NCI-H2196 treated with DMSO at 0.1 percent for 48 hours (cell line): Measurements from ENCODE around the gene OPN1MW3.
"Not testable (repeated sequence)": the region's sequence is repeated elsewhere in the genome, so short reads cannot be mapped to it uniquely, and the experiment has no call there.

Experiments used
- DNase-seq: peaks from one replicate; lab custom pipeline; 2025; ENCODE audit not compliant: unreplicated experiment; lab: John Stamatoyannopoulos, UW

Gene OPN1MW3

DNA sequence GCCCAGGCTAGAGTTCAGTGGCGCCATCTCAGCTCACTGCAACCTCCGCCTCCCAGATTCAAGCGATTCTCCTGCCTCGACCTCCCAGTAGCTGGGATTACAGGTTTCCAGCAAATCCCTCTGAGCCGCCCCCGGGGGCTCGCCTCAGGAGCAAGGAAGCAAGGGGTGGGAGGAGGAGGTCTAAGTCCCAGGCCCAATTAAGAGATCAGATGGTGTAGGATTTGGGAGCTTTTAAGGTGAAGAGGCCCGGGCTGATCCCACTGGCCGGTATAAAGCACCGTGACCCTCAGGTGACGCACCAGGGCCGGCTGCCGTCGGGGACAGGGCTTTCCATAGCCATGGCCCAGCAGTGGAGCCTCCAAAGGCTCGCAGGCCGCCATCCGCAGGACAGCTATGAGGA lies at the start of gene OPN1MW3:
TSS of gene OPN1MW3 (plus strand) at position 301 of the 400 bp plus-strand sequence. CDS start at position 339, 38 bp downstream.
- not testable (repeated sequence) for DNase-seq

DNA sequence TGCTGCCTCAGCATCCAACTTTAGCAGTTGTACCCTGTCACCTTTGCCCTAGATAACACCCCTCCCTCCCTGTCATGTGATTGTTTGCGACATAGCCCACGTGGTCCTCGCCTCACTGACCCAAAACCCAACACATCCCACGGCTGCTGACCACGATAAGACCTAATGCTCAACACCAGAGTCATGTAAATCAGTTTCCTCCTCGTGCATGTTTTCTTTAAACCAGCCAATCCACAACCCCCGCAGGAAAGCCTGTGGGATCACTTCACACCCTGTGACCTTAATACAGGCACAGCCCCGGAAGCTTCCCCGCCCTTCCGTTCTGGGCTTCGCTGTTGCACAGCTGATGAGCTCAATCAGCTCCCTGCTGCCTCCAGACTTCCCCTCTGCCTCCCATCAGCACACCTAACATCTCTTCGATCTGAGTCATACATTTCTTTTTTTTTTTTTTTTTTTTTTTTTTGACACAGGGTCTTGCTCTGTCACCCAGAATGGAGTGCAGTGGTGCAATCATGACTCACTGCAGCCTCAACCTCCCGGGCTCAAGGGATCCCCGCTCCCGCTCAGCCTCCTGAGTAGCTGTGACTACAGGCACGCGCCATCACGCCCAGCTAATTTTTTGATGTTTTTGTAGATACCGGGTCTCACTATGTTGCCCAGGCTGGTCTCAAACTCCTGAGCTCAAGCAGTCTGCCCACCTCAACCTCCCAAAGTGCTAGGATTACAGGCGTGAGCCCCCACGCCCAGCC lies 47.5 kb upstream of the OPN1MW3 start:
- DNase-seq: not testable (repeated sequence)

DNA sequence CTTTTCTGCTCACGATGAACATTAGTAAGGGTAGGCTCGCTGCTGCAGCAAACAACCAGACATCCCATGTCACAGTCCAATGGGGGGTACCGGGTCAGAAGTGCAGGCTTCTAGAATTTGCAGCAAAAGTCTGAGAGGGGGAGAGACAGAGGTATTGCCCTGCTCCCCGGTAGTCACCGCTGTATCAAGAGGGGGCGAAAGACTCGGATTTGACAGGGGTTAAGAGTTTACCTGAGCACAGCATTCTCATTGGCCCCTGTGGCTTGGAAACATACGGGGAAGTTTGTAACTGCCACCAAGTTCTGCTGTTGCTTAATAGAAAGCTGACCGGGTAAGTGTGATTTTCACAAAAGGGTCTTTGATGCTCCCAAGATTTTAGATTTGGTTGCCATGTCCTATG lies 46.3 kb upstream of the OPN1MW3 start:
- DNase-seq: not testable (repeated sequence)

DNA sequence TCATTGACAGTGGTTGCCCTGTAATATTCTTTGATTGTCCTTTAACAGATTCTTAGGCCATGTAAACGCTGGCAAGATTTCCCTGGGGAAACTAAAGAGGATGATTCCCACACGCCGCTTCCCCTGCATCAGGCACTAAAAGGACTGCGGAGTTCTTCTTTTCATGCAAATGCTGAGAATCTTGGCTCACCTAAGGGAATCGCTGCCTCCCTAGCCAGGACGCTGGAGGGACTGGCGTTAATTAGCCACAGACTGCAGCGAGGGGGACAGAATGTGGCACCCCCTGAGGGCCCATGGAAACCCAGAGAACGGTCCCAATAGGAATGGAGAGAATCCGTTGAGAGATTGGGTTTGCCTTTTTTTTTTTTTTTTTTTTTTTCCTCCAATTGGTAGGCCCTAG lies 45.9 kb upstream of the OPN1MW3 start:
- DNase-seq: not testable (repeated sequence)

DNA sequence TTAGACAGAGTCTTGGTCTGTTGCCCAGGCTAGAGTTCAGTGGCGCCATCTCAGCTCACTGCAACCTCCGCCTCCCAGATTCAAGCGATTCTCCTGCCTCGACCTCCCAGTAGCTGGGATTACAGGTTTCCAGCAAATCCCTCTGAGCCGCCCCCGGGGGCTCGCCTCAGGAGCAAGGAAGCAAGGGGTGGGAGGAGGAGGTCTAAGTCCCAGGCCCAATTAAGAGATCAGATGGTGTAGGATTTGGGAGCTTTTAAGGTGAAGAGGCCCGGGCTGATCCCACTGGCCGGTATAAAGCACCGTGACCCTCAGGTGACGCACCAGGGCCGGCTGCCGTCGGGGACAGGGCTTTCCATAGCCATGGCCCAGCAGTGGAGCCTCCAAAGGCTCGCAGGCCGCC lies 37.9 kb upstream of the OPN1MW3 start, which contains the start of gene OPN1MW2:
TSS of gene OPN1MW2 (plus strand) at position 301 of the 400 bp plus-strand sequence. CDS start at position 361, 60 bp downstream.
- not testable (repeated sequence) for DNase-seq

DNA sequence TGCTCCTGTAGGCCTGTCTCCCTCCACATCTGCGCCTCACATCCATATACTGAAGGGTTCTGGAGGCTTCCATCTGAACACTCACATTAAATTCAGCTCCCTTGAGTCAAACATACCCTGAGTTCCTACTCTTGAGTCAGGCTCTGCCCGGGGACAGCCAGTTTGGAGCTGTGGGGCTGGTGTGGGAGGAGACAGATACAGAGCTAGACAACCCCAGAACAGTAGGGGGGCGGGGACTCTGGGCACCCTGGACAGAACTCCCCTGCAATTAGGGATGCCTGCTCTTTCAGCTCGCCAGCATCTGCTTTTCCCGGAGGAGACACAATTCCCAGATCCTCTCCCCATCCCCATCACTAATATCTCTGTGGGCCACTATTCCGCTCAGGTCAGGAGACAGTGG lies 32.1 kb upstream of the OPN1MW3 start:
- DNase-seq: not testable (repeated sequence)

DNA sequence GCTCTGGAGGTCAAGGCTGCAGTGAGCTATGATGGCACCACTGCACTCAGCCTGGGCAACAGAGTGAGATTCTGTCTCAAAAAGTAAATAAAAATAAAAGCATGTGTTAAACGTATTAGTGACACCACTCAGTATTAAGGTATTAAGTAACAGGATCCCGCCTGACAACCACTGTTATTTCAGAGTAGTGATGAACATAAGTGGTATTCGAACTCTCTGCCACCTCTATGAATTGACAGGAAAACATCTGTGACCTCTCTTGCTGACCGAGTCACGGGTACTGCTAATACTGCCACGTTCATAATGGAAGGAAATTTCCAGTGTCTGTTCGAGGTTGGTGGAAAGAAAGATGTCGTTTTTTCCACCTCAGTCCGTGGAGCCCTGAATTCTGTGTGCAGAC lies 30.7 kb upstream of the OPN1MW3 start:
- not testable (repeated sequence) for DNase-seq

DNA sequence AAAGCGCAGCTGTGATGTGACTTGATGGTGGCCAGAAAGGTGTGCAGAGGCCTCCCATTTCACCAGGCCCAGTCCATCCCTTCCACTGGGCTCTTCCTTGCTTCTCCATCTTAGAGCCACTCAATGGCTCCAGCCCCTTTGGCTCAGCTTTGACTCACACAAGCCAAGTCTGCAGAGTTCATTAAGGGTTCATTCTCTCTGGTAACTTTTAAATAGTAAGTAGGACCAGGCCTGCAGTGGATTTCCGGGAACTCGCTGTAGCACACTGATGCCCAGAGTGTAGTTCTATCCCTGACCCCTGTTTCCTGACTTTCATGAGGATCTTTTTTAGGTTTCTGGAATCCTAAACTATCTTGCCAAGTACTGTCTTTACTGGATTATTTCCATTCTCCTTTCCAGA lies 25.9 kb upstream of the OPN1MW3 start:
- DNase-seq: not testable (repeated sequence)

DNA sequence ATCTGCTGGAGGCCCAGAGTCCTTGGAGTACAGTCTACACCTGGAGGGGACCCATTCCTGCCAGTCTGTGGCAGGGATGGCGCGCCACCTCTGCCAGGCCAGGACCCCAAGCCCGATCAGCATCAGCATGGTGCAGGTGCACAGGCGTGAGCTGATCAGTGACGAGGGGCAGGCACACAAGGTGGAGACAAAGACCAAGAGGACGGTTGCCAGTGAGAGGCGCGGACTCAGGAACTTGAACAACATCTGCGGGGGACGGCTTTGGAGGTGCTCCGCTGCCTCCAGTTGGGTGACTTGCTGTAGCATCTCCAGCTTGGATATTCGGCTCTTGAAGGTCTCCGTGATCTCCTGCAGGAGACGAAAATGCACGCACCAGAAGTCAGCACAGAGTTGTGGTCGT lies 23.8 kb upstream of the OPN1MW3 start:
- not testable (repeated sequence) for DNase-seq

DNA sequence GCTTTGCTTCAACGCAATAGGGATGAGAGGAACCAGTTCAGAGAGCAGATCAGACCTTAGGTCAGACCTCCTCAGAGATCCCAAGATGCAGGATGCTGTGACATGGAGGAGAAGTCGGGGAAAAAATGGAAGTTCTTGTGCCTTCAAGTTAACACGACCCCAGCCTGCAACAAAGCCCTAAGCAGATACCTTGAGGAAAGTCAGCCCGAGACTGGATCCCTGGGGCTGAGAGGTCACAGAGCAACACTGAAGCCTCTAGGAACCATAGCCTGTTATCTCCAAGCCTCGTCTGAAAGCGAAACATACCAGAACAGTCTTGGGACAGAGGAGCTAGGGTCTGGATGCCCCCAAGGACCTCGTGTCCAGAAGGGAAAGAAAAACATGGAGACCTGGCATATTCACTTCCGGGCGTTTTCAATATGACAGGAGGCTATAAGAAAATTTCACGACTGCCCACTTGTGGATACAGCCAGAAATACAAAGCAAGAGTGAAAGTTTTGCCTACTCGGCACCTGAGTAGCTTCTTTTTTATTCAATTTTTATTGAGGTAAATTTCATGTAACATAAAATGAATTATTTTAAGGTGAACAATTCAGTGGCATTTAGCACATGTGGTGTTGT lies 18.3 kb upstream of the OPN1MW3 start:
- not testable (repeated sequence) for DNase-seq

DNA sequence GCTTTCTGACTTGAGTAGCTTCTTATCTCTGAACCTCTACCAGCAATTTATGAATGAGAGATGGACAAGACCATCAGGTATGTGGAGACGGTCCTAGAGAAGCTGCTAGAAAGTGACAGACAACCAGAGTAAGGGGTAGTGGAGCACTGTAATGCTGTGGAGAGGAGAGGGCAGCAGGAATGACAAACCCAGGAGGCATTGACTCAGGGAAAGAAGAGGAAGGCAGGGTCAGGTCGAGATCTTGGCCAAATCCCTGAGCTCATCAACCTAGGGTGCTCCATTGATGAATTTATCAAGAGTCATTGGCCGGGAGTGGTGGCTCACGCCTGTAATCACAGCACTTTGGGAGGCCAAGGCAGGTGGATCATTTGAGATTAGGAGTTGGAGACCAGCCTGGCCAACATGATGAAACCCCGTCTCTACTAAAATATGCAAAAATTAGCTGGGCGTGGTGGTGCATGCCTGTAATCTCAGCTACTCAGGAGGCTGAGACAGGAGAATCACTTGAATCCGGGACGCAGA lies 17.3 kb upstream of the OPN1MW3 start:
- not testable (repeated sequence) for DNase-seq

DNA sequence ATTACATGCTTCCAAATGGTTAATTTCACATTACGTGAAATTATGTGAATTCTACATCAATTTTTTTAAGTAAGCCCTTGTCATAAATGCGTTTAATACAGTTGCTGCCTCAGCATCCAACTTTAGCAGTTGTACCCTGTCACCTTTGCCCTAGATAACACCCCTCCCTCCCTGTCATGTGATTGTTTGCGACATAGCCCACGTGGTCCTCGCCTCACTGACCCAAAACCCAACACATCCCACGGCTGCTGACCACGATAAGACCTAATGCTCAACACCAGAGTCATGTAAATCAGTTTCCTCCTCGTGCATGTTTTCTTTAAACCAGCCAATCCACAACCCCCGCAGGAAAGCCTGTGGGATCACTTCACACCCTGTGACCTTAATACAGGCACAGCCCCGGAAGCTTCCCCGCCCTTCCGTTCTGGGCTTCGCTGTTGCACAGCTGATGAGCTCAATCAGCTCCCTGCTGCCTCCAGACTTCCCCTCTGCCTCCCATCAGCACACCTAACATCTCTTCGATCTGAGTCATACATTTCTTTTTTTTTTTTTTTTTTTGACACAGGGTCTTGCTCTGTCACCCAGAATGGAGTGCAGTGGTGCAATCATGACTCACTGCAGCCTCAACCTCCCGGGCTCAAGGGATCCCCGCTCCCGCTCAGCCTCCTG lies 9.9 kb upstream of the OPN1MW3 start:
- DNase-seq: not testable (repeated sequence)

DNA sequence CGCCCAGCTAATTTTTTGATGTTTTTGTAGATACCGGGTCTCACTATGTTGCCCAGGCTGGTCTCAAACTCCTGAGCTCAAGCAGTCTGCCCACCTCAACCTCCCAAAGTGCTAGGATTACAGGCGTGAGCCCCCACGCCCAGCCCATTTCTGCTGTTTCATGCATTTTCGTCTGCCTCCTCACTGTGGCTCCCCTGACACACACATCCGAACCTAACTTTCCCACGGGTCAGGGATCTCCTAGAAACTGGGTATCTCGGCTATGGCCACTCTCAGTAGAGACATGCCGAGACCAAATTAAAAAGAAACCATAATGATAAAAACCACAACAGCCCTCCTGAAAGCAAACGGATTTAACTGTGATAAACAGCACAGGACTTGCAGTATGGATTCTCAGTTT lies 9.3 kb upstream of the OPN1MW3 start:
- DNase-seq: not testable (repeated sequence)

DNA sequence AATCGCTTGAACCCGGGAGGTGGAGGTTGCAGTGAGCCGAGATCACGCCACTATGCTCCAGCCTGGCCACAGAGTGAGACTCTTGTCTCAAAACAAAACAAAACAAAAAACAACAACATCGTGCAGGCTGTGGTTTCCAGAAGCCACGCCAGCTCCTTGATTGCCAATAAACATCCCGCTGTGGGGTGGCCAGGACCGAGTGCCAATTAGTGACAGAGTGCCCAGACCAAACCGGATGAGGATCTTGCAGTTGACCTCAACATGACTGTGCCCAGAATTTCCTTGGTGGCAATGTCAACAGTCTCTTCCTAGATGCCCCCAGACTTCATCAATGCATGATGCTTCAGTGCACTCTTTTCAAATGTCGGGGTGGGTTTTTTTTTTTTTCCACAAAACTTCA lies 1.3 kb downstream of the OPN1MW3 start:
- DNase-seq: not testable (repeated sequence)

DNA sequence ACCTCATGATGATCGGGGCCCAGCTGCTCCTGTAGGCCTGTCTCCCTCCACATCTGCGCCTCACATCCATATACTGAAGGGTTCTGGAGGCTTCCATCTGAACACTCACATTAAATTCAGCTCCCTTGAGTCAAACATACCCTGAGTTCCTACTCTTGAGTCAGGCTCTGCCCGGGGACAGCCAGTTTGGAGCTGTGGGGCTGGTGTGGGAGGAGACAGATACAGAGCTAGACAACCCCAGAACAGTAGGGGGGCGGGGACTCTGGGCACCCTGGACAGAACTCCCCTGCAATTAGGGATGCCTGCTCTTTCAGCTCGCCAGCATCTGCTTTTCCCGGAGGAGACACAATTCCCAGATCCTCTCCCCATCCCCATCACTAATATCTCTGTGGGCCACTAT lies 5.7 kb downstream of the OPN1MW3 start:
- DNase-seq: not testable (repeated sequence)

DNA sequence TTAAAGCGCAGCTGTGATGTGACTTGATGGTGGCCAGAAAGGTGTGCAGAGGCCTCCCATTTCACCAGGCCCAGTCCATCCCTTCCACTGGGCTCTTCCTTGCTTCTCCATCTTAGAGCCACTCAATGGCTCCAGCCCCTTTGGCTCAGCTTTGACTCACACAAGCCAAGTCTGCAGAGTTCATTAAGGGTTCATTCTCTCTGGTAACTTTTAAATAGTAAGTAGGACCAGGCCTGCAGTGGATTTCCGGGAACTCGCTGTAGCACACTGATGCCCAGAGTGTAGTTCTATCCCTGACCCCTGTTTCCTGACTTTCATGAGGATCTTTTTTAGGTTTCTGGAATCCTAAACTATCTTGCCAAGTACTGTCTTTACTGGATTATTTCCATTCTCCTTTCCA lies 11.9 kb downstream of the OPN1MW3 start:
- DNase-seq: not testable (repeated sequence)

DNA sequence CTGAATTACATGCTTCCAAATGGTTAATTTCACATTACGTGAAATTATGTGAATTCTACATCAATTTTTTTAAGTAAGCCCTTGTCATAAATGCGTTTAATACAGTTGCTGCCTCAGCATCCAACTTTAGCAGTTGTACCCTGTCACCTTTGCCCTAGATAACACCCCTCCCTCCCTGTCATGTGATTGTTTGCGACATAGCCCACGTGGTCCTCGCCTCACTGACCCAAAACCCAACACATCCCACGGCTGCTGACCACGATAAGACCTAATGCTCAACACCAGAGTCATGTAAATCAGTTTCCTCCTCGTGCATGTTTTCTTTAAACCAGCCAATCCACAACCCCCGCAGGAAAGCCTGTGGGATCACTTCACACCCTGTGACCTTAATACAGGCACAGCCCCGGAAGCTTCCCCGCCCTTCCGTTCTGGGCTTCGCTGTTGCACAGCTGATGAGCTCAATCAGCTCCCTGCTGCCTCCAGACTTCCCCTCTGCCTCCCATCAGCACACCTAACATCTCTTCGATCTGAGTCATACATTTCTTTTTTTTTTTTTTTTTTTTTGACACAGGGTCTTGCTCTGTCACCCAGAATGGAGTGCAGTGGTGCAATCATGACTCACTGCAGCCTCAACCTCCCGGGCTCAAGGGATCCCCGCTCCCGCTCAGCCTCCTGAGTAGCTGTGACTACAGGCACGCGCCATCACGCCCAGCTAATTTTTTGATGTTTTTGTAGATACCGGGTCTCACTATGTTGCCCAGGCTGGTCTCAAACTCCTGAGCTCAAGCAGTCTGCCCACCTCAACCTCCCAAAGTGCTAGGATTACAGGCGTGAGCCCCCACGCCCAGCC lies 27.3 kb downstream of the OPN1MW3 start:
- not testable (repeated sequence) for DNase-seq

DNA sequence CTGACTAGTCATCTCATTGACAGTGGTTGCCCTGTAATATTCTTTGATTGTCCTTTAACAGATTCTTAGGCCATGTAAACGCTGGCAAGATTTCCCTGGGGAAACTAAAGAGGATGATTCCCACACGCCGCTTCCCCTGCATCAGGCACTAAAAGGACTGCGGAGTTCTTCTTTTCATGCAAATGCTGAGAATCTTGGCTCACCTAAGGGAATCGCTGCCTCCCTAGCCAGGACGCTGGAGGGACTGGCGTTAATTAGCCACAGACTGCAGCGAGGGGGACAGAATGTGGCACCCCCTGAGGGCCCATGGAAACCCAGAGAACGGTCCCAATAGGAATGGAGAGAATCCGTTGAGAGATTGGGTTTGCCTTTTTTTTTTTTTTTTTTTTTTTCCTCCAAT lies 29.0 kb downstream of the OPN1MW3 start:
- DNase-seq: not testable (repeated sequence)

DNA sequence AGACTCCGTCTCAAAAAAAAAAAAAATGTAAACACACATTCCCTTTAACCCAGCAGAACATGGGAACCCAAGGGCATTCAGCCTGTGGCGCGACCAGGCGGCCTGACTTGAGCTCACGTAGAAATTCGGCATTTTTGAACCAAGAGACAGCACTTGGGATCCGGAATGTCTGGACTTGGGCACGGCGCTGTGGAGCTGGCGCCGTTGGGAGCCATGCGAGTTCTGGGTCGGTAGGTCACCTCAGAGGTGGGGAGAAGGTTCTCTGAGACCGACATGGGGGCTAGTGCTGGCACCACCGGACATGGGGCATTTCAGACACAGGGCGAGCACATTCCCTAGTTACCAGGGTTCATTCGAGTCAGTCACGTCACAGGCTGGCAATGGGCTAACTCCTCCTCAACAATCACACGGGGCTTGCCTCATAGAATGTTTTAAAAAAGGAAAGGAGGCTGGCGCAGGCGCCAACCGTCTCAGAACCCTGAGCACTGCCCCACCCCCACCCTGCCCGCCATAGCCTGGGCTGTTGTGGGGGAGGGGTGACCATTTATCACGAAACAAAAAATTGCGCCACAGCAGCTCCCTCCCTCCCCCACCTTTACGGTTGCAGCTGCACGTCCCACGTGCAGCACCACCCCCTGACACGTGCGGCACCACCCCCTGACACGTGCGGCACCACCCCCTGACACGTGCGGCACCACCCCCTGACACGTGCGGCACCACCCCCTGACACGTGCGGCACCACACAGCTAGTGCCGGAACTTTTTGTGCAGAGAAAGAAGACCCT lies 37.6 kb downstream of the OPN1MW3 start, which contains the start of gene TEX28:
TSS of gene TEX28 (minus strand) at position 334 of the 784 bp plus-strand sequence. CDS start 3,007 bp downstream, outside the sequence.
- no peak for DNase-seq
